ENCODE results near the gene MRTFA.
"Not testable (repeated sequence)": the region's sequence is repeated elsewhere in the genome, so short reads cannot be mapped to it uniquely, and the experiment has no call there.

DNA sequence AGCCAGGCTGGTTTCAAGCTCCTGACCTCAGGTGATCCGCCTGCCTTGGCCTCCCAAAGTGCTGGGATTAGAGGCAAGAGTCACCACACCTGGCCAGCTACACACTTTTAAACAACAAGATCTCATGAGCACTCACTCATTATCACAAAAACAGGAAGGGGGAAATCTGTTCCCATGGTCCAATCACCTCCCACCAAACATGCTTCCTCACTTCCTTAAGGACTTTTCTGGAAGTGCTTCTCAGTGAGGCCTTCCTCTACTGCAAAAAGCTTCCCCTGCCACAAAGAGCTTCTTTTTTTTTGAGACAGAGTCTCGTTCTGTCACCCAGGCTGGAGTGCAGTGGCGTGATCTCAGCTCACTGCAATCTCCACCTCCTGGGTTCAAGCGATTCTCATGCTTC, 39.6 kb upstream of the MRTFA start:
- TF ChIP-seq, protein P1, sequence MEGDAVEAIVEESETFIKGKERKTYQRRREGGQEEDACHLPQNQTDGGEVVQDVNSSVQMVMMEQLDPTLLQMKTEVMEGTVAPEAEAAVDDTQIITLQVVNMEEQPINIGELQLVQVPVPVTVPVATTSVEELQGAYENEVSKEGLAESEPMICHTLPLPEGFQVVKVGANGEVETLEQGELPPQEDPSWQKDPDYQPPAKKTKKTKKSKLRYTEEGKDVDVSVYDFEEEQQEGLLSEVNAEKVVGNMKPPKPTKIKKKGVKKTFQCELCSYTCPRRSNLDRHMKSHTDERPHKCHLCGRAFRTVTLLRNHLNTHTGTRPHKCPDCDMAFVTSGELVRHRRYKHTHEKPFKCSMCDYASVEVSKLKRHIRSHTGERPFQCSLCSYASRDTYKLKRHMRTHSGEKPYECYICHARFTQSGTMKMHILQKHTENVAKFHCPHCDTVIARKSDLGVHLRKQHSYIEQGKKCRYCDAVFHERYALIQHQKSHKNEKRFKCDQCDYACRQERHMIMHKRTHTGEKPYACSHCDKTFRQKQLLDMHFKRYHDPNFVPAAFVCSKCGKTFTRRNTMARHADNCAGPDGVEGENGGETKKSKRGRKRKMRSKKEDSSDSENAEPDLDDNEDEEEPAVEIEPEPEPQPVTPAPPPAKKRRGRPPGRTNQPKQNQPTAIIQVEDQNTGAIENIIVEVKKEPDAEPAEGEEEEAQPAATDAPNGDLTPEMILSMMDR (IDR thresholded peaks at IDR 0.05) = not testable (repeated sequence)
- TF ChIP-seq POLR2A (IDR thresholded peaks at IDR 0.05) = not testable (repeated sequence)
